ENCODE results near the gene ATG4A. TPM values are rescaled to one million over a fixed set of nuclear protein-coding genes. Genes with fewer than 3 reads are reported as not detected.

ATG4A gene
- total RNA-seq, 4 donors from 2014 or later = 12.4 to 25.0 (median 18.8) TPM

- H3K36me3 ChIP-seq = no peaks in the 10 kb centered on the region
- no peak for DNase-seq
- no peak overlapping the region for H3K4me3 ChIP-seq (replicated peaks in 1 of 3)
- intact Hi-C loops (cut with DNase I) = no loop called here
- H3K9me3 ChIP-seq = no peaks in the 10 kb centered on the region
- TF ChIP-seq CTCF (IDR thresholded peaks at IDR 0.05) (no peak), POLR2A (IDR thresholded peaks at IDR 0.05) (no peak)
- no peaks in the 10 kb centered on the region for H3K27me3 ChIP-seq
- H3K4me1 ChIP-seq = no peaks in the 10 kb centered on the region
- WGBS, 2 donors = 100% methylated on average over 1 of the region's 1 CpG
- no peak overlapping the region for H3K27ac ChIP-seq
Observed at GRCh38 chrX:108071578-108071977, 20.0 kb upstream of the ATG4A start.

- WGBS, 2 donors = 72 to 80% methylated on average over 5 of the region's 5 CpGs
- no peak overlapping the region for H3K27ac ChIP-seq
Observed at GRCh38 chrX:108072746-108073145, 18.8 kb upstream of the ATG4A start.

GRCh38 chrX:108081110-108081509 lies 10.5 kb upstream of the ATG4A start:
- Histone ChIP-seq H3K9me3 (no peaks in the 10 kb centered on the region), H3K36me3 (peaks cover 0 to 6% of the 10 kb centered on the region in 2 donors), H3K27ac (no peak overlapping the region), H3K4me1 (no peaks in the 10 kb centered on the region), H3K27me3 (no peaks in the 10 kb centered on the region), H3K4me3 (replicated peaks in 1 of 3) (no peak overlapping the region)
- 94 to 95% methylated on average over 2 of the region's 2 CpGs for WGBS, 2 donors
- intact Hi-C loops (cut with DNase I) = no loop called here
- no peak for TF ChIP-seq POLR2A (IDR thresholded peaks at IDR 0.05)
- TF ChIP-seq CTCF (IDR thresholded peaks at IDR 0.05) = no peak
- no peak for DNase-seq

More at GRCh38 chrX:108072746-108073145, 18.8 kb upstream of the ATG4A start:
- Histone ChIP-seq H3K4me1 (no peaks in the 10 kb centered on the region), H3K27me3 (no peaks in the 10 kb centered on the region), H3K9me3 (no peaks in the 10 kb centered on the region), H3K36me3 (no peaks in the 10 kb centered on the region), H3K4me3 (replicated peaks in 1 of 3) (no peak overlapping the region)
- intact Hi-C loops (cut with DNase I) = no loop called here
- TF ChIP-seq POLR2A (IDR thresholded peaks at IDR 0.05) (no peak), CTCF (IDR thresholded peaks at IDR 0.05) (no peak)
- no peak for DNase-seq

GRCh38 chrX:108087792-108088191 lies 3.8 kb upstream of the ATG4A start:
- H3K4me3 ChIP-seq (replicated peaks in 1 of 3) = no peak overlapping the region
- intact Hi-C loops (cut with DNase I) = no loop called here
- WGBS, 2 donors = 94 to 95% methylated on average over 6 of the region's 6 CpGs

GRCh38 chrX:108088511-108088910 lies 3.1 kb upstream of the ATG4A start:
- no peak for TF ChIP-seq CTCF (IDR thresholded peaks at IDR 0.05)
- no peak for TF ChIP-seq POLR2A (IDR thresholded peaks at IDR 0.05)
- no peak for DNase-seq
- intact Hi-C loops (cut with DNase I) = no loop called here
- Histone ChIP-seq H3K27ac (no peak overlapping the region), H3K27me3 (no peaks in the 10 kb centered on the region), H3K36me3 (peaks cover 0 to 6% of the 10 kb centered on the region in 2 donors), H3K4me1 (no peaks in the 10 kb centered on the region), H3K9me3 (no peaks in the 10 kb centered on the region), H3K4me3 (replicated peaks in 1 of 3) (no peak overlapping the region)
- WGBS, 2 donors = 87% methylated on average over 1 of the region's 1 CpG

More at GRCh38 chrX:108087792-108088191, 3.8 kb upstream of the ATG4A start:
- no peaks in the 10 kb centered on the region for H3K4me1 ChIP-seq
- H3K27me3 ChIP-seq = no peaks in the 10 kb centered on the region
- TF ChIP-seq CTCF (IDR thresholded peaks at IDR 0.05) (no peak), POLR2A (IDR thresholded peaks at IDR 0.05) (no peak)
- H3K27ac ChIP-seq = no peak overlapping the region
- no peaks in the 10 kb centered on the region for H3K9me3 ChIP-seq
- H3K36me3 ChIP-seq = peaks cover 0 to 6% of the 10 kb centered on the region in 2 donors
- no peak for DNase-seq
